NCI-H1436 (cell line): ENCODE results near the gene SCML1.
"Not testable (repeated sequence)": the region's sequence is repeated elsewhere in the genome, so short reads cannot be mapped to it uniquely, and the experiment has no call there.

ENCODE experiments used
- DNase-seq: peaks from one replicate; lab custom pipeline; 2025; lab: John Stamatoyannopoulos, UW

SCML1 gene

DNA sequence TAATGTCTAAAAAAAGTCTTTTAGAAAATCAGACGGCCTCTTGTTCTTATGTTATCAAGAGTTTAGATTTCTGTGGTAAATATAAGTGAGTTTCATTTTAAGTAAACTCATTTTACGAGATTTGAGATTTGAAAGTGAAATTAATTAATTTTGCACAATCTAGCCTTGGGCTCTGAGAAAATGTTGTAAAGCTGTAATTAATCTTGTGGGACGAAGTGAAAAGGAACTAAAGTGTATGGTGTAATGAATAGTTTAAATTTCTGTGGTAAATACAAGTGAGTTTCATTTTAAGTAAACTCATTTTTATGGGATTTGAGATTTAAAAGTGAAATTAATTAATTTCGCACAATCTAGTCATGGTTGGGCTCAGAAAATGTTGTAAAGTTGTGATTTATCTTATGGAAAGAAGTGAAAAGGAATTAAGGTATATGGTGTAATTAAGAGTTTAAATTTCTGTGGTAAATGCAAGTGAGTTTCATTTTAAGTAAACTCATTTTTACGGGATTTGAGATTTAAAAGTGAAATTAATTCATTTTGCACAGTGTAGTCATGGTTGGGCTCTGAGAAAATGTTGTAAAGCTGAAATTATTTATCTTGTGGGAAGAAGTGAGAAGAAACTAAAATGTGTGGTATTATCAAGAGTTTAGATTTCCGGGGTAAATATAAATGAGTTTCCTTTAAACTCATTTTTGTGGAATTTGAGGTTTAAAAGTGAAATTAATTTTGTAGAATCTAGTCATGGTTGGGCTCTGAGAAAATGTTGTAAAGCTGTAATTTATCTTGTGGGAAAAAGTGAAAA is 1.6 kb downstream of the SCML1 start:
- no peak for DNase-seq

GRCh38 chrX:17740137-17741122 is 3.1 kb downstream of the SCML1 start:
- DNase-seq: no peak

DNA sequence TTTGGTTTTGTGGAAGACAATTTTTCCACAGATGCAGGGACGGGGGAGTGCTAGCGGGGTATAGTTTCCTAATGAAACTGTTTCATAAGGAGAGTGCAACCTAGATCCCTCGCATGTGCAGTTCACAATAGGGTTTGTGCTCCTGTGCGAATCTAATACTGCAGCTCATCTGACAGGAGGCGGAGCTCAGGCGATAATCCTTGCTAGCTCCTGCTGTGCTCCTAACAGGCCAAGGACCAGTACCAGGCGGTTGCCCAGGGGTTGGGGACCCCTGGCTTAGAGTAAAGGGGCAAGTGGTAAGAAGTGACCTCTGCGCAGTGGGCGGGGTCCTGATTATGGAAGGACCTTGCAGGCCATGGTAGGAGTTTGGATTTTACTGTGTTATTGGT is 3.8 kb downstream of the SCML1 start:
- no peak for DNase-seq

DNA sequence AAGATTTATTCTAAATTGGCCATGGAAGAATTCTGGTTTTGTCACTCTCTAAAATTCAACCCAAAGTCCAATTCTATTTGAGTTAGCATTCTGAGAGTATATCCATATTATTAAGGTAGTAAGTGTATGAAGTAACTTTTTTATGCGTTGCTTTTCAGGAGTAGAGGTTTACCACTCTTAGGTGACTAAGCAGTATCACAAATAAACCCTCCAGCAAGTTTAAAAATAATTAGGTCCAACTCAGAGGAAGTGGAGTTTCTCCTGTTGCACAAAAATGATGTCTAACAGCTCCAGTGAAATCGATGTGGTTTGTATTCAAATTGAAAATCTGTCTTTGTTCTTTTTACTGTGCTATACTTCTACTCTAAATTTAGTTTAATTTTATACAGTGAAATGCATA is 6.6 kb downstream of the SCML1 start:
- no peak for DNase-seq

GRCh38 chrX:17744896-17745523 is 7.7 kb downstream of the SCML1 start:
- DNase-seq: no peak

DNA sequence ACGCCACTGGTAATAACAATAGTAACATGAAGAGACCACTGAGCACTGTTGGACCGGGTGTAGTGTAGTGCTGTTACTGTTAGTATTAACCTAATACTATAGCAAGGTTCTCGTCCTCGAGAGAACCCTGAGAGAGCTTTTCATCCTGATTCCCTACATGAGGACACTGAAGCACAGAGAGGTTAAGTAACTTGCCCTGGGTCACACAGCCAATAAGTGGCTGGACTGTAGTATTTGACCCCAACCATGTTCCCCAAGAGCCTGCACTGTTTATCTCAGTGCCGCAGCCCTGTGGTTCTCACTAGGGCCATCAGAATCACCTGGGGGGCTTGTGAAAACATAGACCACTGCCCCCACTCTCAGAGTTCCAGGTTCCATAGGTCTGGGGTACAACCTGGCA is 10.4 kb downstream of the SCML1 start:
- no peak for DNase-seq

- no peak for DNase-seq
These were observed 11.4 kb downstream of the SCML1 start for GRCh38 chrX:17748684-17749083.

DNA sequence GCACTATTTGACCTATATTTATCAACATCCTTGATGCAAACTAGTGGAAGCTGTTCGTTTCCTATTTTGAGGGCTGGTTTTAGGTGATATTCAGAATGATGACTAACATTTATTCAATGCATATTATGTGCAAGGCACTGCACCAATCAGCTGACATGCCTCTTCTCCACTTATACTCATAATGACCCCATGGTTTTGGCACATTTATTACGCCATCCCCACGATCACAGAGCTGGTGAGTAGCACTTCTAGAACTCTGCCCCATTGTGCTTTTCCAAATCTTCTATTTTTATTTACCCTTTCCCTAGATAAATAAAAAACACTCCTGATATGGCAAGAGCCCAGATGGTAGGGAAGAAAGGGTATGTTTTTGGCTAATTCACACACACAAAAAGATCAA is 13.1 kb downstream of the SCML1 start:
- DNase-seq: no peak

- DNase-seq: no peak
These were observed 21.1 kb downstream of the SCML1 start for GRCh38 chrX:17758382-17758781.

GRCh38 chrX:17759990-17760389 is 22.7 kb downstream of the SCML1 start:
- no peak for DNase-seq

DNA sequence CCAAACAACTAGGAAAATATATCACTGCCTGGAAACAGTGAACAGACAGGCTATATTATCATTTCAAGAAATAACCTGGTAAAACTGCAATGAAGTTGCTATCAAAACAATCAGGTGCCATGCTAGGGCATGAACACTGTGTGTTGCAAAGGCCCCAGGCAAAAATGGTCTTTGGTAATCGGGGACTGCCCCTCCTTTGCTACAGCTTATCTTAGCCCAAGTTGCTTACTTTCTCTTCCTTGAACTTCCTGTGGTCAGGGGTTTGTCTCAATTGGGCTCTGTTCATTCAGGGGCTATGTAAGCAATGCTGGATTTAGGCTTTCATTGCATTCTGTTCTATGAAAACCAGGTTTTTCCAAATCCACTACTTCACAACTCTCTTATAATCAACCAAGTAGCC is 30.4 kb downstream of the SCML1 start:
- no peak for DNase-seq

DNA sequence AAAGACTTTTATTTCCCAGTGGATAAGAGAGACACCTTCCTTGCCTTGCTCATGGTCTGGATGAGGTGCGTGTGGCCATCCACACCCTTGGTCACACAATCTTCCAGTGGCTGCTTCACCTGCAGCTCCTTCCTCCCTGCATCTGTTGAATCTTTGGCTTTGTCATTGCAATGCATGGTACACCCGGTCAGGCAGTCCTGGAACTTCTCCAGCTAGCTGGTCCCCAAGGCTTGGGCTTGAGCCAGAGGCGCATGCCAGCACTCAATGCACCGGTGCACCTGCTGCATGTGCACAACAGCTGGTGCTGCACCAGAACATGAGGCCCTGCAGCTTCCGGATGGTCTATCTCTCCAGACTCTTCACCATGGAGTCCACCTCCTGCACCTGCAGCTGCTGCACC is 31.7 kb downstream of the SCML1 start:
- DNase-seq: no peak

DNA sequence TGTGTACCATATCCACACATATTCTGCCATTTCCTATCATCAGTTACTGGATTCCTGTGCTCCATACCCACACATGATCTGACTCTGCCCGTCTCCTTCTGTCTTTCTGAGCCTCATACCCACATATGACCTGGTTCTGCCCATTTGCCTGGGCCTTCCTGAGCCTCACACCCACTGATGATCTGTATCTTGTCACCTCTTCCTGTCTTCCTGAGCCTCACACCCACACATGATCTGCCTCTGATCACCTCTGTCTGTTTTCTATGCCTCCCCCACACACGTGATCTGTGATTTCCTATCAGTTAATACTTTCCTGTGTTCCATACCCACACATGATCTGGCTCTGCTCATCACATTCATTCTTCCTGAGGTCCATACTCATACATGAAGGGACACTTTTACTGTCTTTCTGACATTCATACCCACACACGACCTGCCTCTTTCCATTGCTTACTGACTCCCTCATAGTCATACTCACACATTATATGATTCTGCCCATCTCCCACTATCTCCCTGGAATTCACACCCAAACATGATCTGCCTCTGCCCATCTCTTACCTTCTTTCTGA is 32.5 kb downstream of the SCML1 start:
- no peak for DNase-seq

GRCh38 chrX:17773221-17773876 is 36.1 kb downstream of the SCML1 start:
- DNase-seq: no peak

- no peak for DNase-seq
These were observed 36.8 kb downstream of the SCML1 start for GRCh38 chrX:17774053-17774452.

- no peak for DNase-seq
These were observed 41.7 kb downstream of the SCML1 start for GRCh38 chrX:17778997-17779396.

DNA sequence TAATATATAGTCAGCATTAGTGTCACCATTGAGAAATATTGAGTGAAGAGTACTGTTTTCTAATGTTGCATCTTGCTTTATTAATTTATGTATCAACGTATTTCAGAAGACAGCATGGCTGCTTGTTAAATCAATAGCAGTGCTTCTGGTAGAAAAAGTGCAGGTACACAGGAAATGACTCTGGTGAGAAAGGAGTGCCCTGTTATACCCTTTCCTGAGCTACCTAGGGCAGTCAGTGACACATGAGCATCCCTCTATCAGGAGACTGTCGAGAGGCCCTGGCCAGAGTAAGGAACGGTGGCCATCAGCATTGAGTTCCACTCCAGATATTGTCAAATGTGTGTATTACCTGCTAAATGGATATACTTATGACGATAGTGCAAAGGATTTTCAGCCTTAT is 42.1 kb downstream of the SCML1 start:
- no peak for DNase-seq

DNA sequence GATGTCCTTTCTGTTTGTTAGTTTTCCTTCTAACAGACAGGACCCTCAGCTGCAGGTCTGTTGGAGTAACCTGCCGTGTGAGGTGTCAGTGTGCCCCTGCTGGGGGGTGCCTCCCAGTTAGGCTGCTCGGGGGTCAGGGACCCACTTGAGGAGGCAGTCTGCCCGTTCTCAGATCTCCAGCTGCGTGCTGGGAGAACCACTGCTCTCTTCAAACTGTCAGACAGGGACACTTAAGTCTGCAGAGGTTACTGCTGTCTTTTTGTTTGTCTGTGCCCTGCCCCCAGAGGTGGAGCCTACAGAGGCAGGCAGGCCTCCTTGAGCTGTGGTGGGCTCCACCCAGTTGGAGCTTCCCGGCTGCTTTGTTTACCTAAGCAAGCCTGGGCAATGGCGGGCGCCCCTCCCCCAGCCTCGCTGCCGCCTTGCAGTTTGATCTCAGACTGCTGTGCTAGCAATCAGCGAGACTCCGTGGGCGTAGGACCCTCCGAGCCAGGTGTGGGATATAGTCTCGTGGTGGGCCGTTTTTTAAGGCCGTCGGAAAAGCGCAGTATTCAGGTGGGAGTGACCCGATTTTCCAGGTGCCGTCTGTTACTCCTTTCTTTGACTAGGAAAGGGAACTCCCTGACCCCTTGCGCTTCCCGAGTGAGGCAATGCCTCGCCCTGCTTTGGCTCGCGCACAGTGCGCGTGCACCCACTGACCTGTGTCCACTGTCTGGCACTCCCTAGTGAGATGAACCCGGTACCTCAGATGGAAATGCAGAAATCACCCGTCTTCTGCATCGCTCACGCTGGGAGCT is 49.5 kb downstream of the SCML1 start:
- DNase-seq: not testable (repeated sequence)

DNA sequence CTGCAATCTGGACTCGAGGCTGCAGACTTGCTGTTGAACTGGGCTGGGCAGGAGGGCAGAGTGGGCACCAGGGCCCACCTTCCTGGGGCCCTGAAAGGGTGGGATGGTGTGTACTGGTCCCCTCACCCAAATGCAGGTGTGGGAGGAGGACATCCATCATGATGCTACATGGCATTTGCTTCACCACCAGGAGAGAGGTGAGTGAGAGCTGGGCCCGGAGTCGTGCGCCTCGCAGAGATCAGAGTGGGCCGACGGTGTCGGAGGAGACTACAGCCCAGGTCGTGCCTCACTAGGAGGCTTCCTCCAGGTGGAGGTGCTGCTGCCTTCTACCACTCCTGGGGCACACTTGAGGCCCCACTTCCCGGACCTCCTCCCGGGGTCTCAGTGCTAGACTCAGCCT is 50.3 kb downstream of the SCML1 start:
- no peak for DNase-seq

DNA sequence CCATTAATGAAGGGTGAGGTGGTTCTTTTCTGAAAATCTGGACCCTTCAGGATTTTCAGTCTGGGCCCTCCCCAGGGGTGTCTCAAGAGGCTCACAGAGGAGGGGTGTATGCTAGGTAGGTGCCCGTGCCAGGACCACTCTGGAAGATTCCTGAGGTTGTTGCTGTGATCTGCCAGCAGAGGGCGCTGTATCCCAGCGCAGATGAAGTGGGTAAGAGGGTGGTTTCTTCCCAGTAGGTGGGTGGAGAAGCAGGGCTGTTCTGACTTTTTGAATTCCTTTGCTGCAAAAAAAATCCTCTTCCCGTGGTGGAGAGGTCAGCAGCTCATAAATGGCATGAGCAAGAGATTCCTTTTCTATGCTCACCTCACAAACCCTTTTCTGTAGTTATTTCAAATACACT is 51.1 kb downstream of the SCML1 start:
- DNase-seq: no peak
